ENCODE data around the gene NR5A1. TPM values are rescaled to one million over a fixed set of nuclear protein-coding genes. Genes with fewer than 3 reads are reported as not detected.

Gene NR5A1
- total and polyA plus RNA-seq, 2 experiments from 2014 or later, result 0.21 TPM; not detected in 1

- DNase-seq (ENCODE audit: low spot score), result no peak
- H3K79me2 ChIP-seq (replicated peaks; ENCODE audit: insufficient read depth), result no peaks in the 10 kb centered on the region
- no peaks in the 10 kb centered on the region for H3K36me3 ChIP-seq (ENCODE audit: insufficient read depth)
- no peaks in the 10 kb centered on the region for H3F3A ChIP-seq (replicated peaks; ENCODE audit: low read depth)
- H3K27ac Mint-ChIP-seq, result no peak overlapping the region
- no peaks in the 10 kb centered on the region for H3K4me1 ChIP-seq (ENCODE audit: insufficient read depth)
- H3K4me3 Mint-ChIP-seq, result no peak overlapping the region
- H3K4me3 ChIP-seq, result no peak overlapping the region
- H4K20me1 ChIP-seq (replicated peaks; ENCODE audit: insufficient read depth), result no peaks in the 10 kb centered on the region
- TF ChIP-seq CREB1 (CRISPR knock-in tag; IDR thresholded peaks at IDR 0.05; ENCODE audit: low read depth) (no peak), POLR2AphosphoS5 (IDR thresholded peaks at IDR 0.05; ENCODE audit: low read depth) (no peak), STAT1 (IDR thresholded peaks at IDR 0.05; ENCODE audit: unreplicated experiment) (no peak), ZNF462 (CRISPR knock-in tag; IDR thresholded peaks at IDR 0.05) (no peak), EZH2 (IDR thresholded peaks at IDR 0.05; ENCODE audit: low read depth, unreplicated experiment) (no peak), JUNB (IDR thresholded peaks at IDR 0.05; ENCODE audit: unreplicated experiment) (no peak), CTCF (conservative IDR thresholded peaks at IDR 0.05; ENCODE audit: low read depth in 2 of 2) (no peak), REST (IDR thresholded peaks at IDR 0.05; ENCODE audit: unreplicated experiment) (no peak), NANOG (IDR thresholded peaks at IDR 0.05; ENCODE audit: borderline replicate concordance) (no peak), ZNF331 (CRISPR knock-in tag; IDR thresholded peaks at IDR 0.05; ENCODE audit: low read depth) (no peak), ETS1 (IDR thresholded peaks at IDR 0.05) (no peak), EZH2phosphoT487 (IDR thresholded peaks at IDR 0.05; ENCODE audit: unreplicated experiment) (no peak), ZNF114 (CRISPR knock-in tag; IDR thresholded peaks at IDR 0.05) (no peak)
- H3K27ac ChIP-seq (ENCODE audit: low read depth), result no peak overlapping the region
- H3K9me2 ChIP-seq (ENCODE audit: insufficient read depth), result no peaks in the 10 kb centered on the region
- no peak for ATAC-seq
- peaks cover under 1% of the 10 kb centered on the region; the same call in 1 of the 2 replicates for H3K27me3 ChIP-seq (ENCODE audit: insufficient read depth)
- no peak overlapping the region for H2AFZ ChIP-seq
- H3K36me3 Mint-ChIP-seq (ENCODE audit: low read depth), result no peaks in the 10 kb centered on the region
- no peaks in the 10 kb centered on the region for H3K9me3 Mint-ChIP-seq
- H3K4me1 Mint-ChIP-seq, result no peaks in the 10 kb centered on the region; the same call in 1 of the 3 replicates
- no peak overlapping the region for H3K4me2 ChIP-seq
- peaks cover 10% of the 10 kb centered on the region for H3K27me3 Mint-ChIP-seq (ENCODE audit: insufficient read depth, low read depth, poor library complexity)
Measured at GRCh38 chr9:124470726-124471125, 36.5 kb downstream of the NR5A1 start.

Data from GM23338 (cell line).